Gastroesophageal sphincter (tissue), 4 donors: ENCODE data around the gene DOK5. TPM values are rescaled to one million over a fixed set of nuclear protein-coding genes. Genes with fewer than 3 reads are reported as not detected.

Source experiments
- ATAC-seq: fragments of 150-250 bp; one replicate; pipeline ENCODE4 v1.9.1; 2016; ENCODE audit warnings: mild to moderate bottlenecking, moderate library complexity
- H3K27ac ChIP-seq, 4 donors: fragments of 200-600 bp; sonication (generic) in 3 of 4; 1 replicate in 3 of 4; 2 replicates in 1 of 4; pipeline ENCODE4 v1.5.1; 2016 to 2019
- H3K27me3 ChIP-seq: fragments of 200-600 bp; sonication (generic); one replicate; pipeline ENCODE4 v1.5.1; 2019
- H3K36me3 ChIP-seq, 2 donors: fragments of 200-600 bp; sonication (generic); one replicate each; pipeline ENCODE4 v1.5.1; 2019; ENCODE audit warnings: control low read depth in 1 of 2
- H3K4me1 ChIP-seq, 3 donors: fragments of 200-600 bp; sonication (generic); 1 replicate in 2 of 3; 2 replicates in 1 of 3; pipeline ENCODE4 v1.5.1; 2016 to 2019; ENCODE audit warnings: control low read depth in 2 of 3
- H3K4me3 ChIP-seq, 2 donors: fragments of 200-600 bp; sonication (generic); one replicate each; pipeline ENCODE4 v1.5.1; 2019; ENCODE audit warnings: mild to moderate bottlenecking in 1 of 2, moderate library complexity in 1 of 2
- H3K9me3 ChIP-seq, 3 donors: fragments of 200-600 bp; sonication (generic); one replicate each; pipeline ENCODE4 v1.5.1; 2017 to 2019; ENCODE audit warnings: control low read depth in 2 of 3
- CTCF ChIP-seq, 4 experiments: fragments of 200-600 bp in 2 of 4; fragments of 450-650 bp in 2 of 4; sonication (generic) in 1 of 4; IDR thresholded peaks; one replicate each; pipeline ENCODE4 v1.5.1; 2017 to 2019; ENCODE audit warnings: antibody characterized with exemption in 4 of 4, mild to moderate bottlenecking in 2 of 4, moderate library complexity in 2 of 4
- EP300 ChIP-seq: sonication (generic); formaldehyde crosslinking; IDR thresholded peaks from one replicate; pipeline ENCODE4 v1.6.1; 2017; ENCODE audit warnings: antibody characterized with exemption, mild to moderate bottlenecking
- POLR2A ChIP-seq, 2 donors: fragments of 450-650 bp; IDR thresholded peaks; one replicate each; pipeline ENCODE4 v1.6.1; 2017; ENCODE audit warnings: antibody characterized with exemption in 2 of 2, mild to moderate bottlenecking in 2 of 2, moderate library complexity in 1 of 2
- POLR2AphosphoS5 ChIP-seq: sonication (generic); formaldehyde crosslinking; IDR thresholded peaks from one replicate; pipeline ENCODE4 v1.6.1; 2017; ENCODE audit warnings: antibody characterized with exemption
- WGBS, 2 donors: methylation state at CpG; one replicate each; pipeline ENCODE4 v1.1.5; 2018; ENCODE audit warnings: low coverage in 1 of 2; 5-methylcytosine and 5-hydroxymethylcytosine counted together
- total RNA-seq, 4 donors: library from RNA; depleted of rRNA; stranded (reverse); fragments of >200 nt; gene quantifications; one replicate each; pipeline ENCODE4 v1.1.0, GENCODE V29; 2016

Gene DOK5
- total RNA-seq, 4 donors from 2014 or later, result 0.62 to 2.7 (median 1.4) TPM

GRCh38 chr20:54557806-54558590 is 82.6 kb downstream of the DOK5 start:
- WGBS, 2 donors, result 82 to 87% methylated on average over 2 to 3 of the region's 3 CpGs
- ATAC-seq, result no peak
- Histone ChIP-seq H3K4me1 (no peaks in the 10 kb centered on the region), H3K27ac (no peak overlapping the region), H3K9me3 (no peaks in the 10 kb centered on the region), H3K4me3 (no peak overlapping the region), H3K36me3 (no peaks in the 10 kb centered on the region), H3K27me3 (no peaks in the 10 kb centered on the region)
- TF ChIP-seq POLR2AphosphoS5, result no peak
- TF ChIP-seq POLR2A (IDR thresholded peaks at IDR 0.05), result no peak
- no peak for TF ChIP-seq CTCF (IDR thresholded peaks at IDR 0.05)
- TF ChIP-seq EP300, result no peak

GRCh38 chr20:54559890-54560289 is 84.5 kb downstream of the DOK5 start:
- H3K4me1 ChIP-seq, result no peaks in the 10 kb centered on the region
- no peaks in the 10 kb centered on the region for H3K9me3 ChIP-seq
- no peak overlapping the region for H3K27ac ChIP-seq
- no peak overlapping the region for H3K4me3 ChIP-seq
- no peak for ATAC-seq
- H3K27me3 ChIP-seq, result no peaks in the 10 kb centered on the region
- WGBS, 2 donors, result 75 to 91% methylated on average over 3 of the region's 3 CpGs
- TF ChIP-seq EP300, result no peak
- no peak for TF ChIP-seq CTCF (IDR thresholded peaks at IDR 0.05)
- no peak for TF ChIP-seq POLR2A (IDR thresholded peaks at IDR 0.05)
- TF ChIP-seq POLR2AphosphoS5, result no peak
- H3K36me3 ChIP-seq, result no peaks in the 10 kb centered on the region

GRCh38 chr20:54560357-54560756 is 85.0 kb downstream of the DOK5 start:
- Histone ChIP-seq H3K36me3 (no peaks in the 10 kb centered on the region), H3K4me3 (no peak overlapping the region), H3K4me1 (no peaks in the 10 kb centered on the region), H3K27ac (no peak overlapping the region), H3K27me3 (no peaks in the 10 kb centered on the region), H3K9me3 (no peaks in the 10 kb centered on the region)
- no peak for ATAC-seq
- no peak for TF ChIP-seq EP300
- TF ChIP-seq POLR2A (IDR thresholded peaks at IDR 0.05), result no peak
- no peak for TF ChIP-seq CTCF (IDR thresholded peaks at IDR 0.05)
- TF ChIP-seq POLR2AphosphoS5, result no peak
- WGBS, 2 donors, result 80 to 92% methylated on average over 4 of the region's 4 CpGs

- no peaks in the 10 kb centered on the region for H3K27me3 ChIP-seq
- no peak overlapping the region for H3K4me3 ChIP-seq
- WGBS, 2 donors, result 100% methylated on average over 1 of the region's 1 CpG
- H3K36me3 ChIP-seq, result no peaks in the 10 kb centered on the region
- no peaks in the 10 kb centered on the region for H3K9me3 ChIP-seq
- H3K4me1 ChIP-seq, result no peaks in the 10 kb centered on the region
- TF ChIP-seq EP300 (no peak), POLR2A (IDR thresholded peaks at IDR 0.05) (no peak), POLR2AphosphoS5 (no peak), CTCF (IDR thresholded peaks at IDR 0.05) (no peak)
- no peak overlapping the region for H3K27ac ChIP-seq
- no peak for ATAC-seq
Observed at GRCh38 chr20:54565255-54565654, 89.9 kb downstream of the DOK5 start.

GRCh38 chr20:54566031-54566688 is 90.8 kb downstream of the DOK5 start:
- H3K4me3 ChIP-seq, result no peak overlapping the region
- no peaks in the 10 kb centered on the region for H3K4me1 ChIP-seq
- H3K27ac ChIP-seq, result no peak overlapping the region
- no peaks in the 10 kb centered on the region for H3K36me3 ChIP-seq
- WGBS, 2 donors, result 78 to 81% methylated on average over 5 of the region's 5 CpGs
- H3K9me3 ChIP-seq, result no peaks in the 10 kb centered on the region
- TF ChIP-seq EP300 (no peak), CTCF (IDR thresholded peaks at IDR 0.05) (no peak), POLR2AphosphoS5 (no peak), POLR2A (IDR thresholded peaks at IDR 0.05) (no peak)
- H3K27me3 ChIP-seq, result no peaks in the 10 kb centered on the region
- ATAC-seq, result no peak
